ENCODE results near the gene ASB15.

GRCh38 chr7:123569352-123570010, 32.1 kb upstream of the ASB15 start:
- TF ChIP-seq TAF1 (IDR thresholded peaks at IDR 0.05; ENCODE audit: low read depth) (no peak), EGR1 (IDR thresholded peaks at IDR 0.05) (no peak), MAX (IDR thresholded peaks at IDR 0.05) (no peak), EP300 (IDR thresholded peaks at IDR 0.05; ENCODE audit: borderline replicate concordance) (no peak), YY1 (IDR thresholded peaks at IDR 0.05; ENCODE audit: low read depth) (no peak), RAD21 (IDR thresholded peaks at IDR 0.05; ENCODE audit: low read depth) (no peak), REST (IDR thresholded peaks at IDR 0.05; ENCODE audit: low read depth) (no peak)

Measured in Ishikawa (cell line).